HepG2 (cell line): Measurements from ENCODE around the gene MORC4. TPM values are rescaled to one million over a fixed set of nuclear protein-coding genes. Genes with fewer than 3 reads are reported as not detected.

Source experiments
- ARID4A ChIP-seq: sonication (generic); formaldehyde crosslinking; IDR thresholded peaks from 2 replicates; pipeline ENCODE4 v1.5.0; 2020; ENCODE audit warnings: mild to moderate bottlenecking, missing genetic modification reagents, borderline replicate concordance
- ATF3 ChIP-seq: sonication (generic); formaldehyde crosslinking; IDR thresholded peaks from 2 replicates; pipeline ENCODE4 v1.4.0; 2020; ENCODE audit warnings: missing genetic modification reagents
- GATA4 ChIP-seq: sonication (generic); IDR thresholded peaks from 2 replicates; pipeline ENCODE4 v1.6.1; 2016; ENCODE audit warnings: antibody characterized with exemption, low read depth, borderline replicate concordance
- HDAC6 ChIP-seq: fragments of 200-600 bp; sonication (generic); IDR thresholded peaks from 2 replicates; pipeline ENCODE4 v1.7.0; 2017; ENCODE audit warnings: mild to moderate bottlenecking, antibody characterized with exemption, low read length, low read depth
- KLF16 ChIP-seq, 2 experiments: sonication (generic) in 1 of 2; formaldehyde crosslinking in 1 of 2; IDR thresholded peaks; 2 replicates each; pipeline versions ENCODE4 v1.6.1 to v1.8.0; 2016 to 2023; ENCODE audit warnings: missing genetic modification reagents in 2 of 2, missing compliant biosample characterization in 1 of 2
- NFYC ChIP-seq: IDR thresholded peaks from 2 replicates; pipeline ENCODE4 v1.6.1; 2016; ENCODE audit warnings: missing genetic modification reagents, missing compliant biosample characterization
- PRMT3 ChIP-seq: sonication (generic); formaldehyde crosslinking; IDR thresholded peaks from 2 replicates; pipeline ENCODE4 v1.8.1; 2022; ENCODE audit warnings: low read depth, mild to moderate bottlenecking, moderate library complexity, missing genetic modification reagents, borderline replicate concordance
- REST ChIP-seq, 2 experiments: IDR thresholded peaks; 2 replicates each; pipeline ENCODE4 v1.6.1; 2011 to 2012; ENCODE audit warnings: low read length in 2 of 2, borderline replicate concordance in 1 of 2, low read depth in 1 of 2, mild to moderate bottlenecking in 1 of 2, moderate library complexity in 1 of 2
- ZNF407 ChIP-seq: sonication (generic); formaldehyde crosslinking; IDR thresholded peaks from one replicate; pipeline ENCODE4 v1.5.1; 2020; ENCODE audit warnings: mild to moderate bottlenecking, missing genetic modification reagents; ENCODE audit errors: not compliant biosample characterization
- polyA plus RNA-seq, 8 experiments: library from polyadenylated mRNA; depleted of rRNA in 3 of 8; stranded (reverse) in 7 of 8; unstranded in 1 of 8; fragments of >200 nt; fragmentation: Illumina TruSeq in 4 of 8; extraction: Trizol in 4 of 8; gene quantifications; 2 replicates each; pipeline versions ENCODE4 v1.2.1 to v1.2.3, GENCODE V29; 2011 to 2016; ENCODE audit warnings: low read depth in 4 of 8, missing spikeins in 1 of 8, mixed read lengths in 1 of 8; ENCODE audit not compliant: insufficient read depth in 1 of 8
- total RNA-seq, 5 experiments: library from RNA; depleted of rRNA; stranded (reverse); fragments of >200 nt; fragmentation: Illumina TruSeq; extraction: Trizol; gene quantifications; 2 replicates each; pipeline ENCODE4 v1.2.3, GENCODE V29; 2016; ENCODE audit warnings: low read depth in 1 of 5

Gene MORC4
- total and polyA plus RNA-seq, 2 of the 13 experiments (the other 11 are each of a cell fraction or from before 2014, with no cell fraction given): 7.3 to 17.6 TPM

GRCh38 chrX:107000013-107000515, at the start of gene MORC4 (continued):
- TF ChIP-seq REST (IDR thresholded peaks at IDR 0.05; ENCODE audit: borderline replicate concordance in 1 of 2, low read depth in 1 of 2, low read length in 2 of 2) (no peak), KLF16 (CRISPR knock-in tag; IDR thresholded peaks at IDR 0.05) (no peak), HDAC6 (no peak), ARID4A (peak; percentile 40; the same call in 1 of the 2 replicates), NFYC (peak; percentile 69), ZNF407 (CRISPR knock-in tag) (no peak), GATA4 (no peak), PRMT3 (no peak), ATF3 (CRISPR knock-in tag) (no peak)
